Esophagus mucosa (tissue), 1 donor: ENCODE results near the gene RIMBP3B. TPM values are rescaled to one million over a fixed set of nuclear protein-coding genes. Genes with fewer than 3 reads are reported as not detected.
"Not testable (repeated sequence)": the region's sequence is repeated elsewhere in the genome, so short reads cannot be mapped to it uniquely, and the experiment has no call there.

Experiments used
- ATAC-seq: fragments of 200-7000 bp; cut with Tn5 transposase; one replicate; pipeline ENCODE4 v1.9.1; 2020
- total RNA-seq: library from RNA; stranded (reverse); gene quantifications from one replicate; pipeline ENCODE4 v1.2.4, GENCODE V29; 2023
- donor health status: DM: yes; HTN: yes; CAD: no.

RIMBP3B gene, protein sequence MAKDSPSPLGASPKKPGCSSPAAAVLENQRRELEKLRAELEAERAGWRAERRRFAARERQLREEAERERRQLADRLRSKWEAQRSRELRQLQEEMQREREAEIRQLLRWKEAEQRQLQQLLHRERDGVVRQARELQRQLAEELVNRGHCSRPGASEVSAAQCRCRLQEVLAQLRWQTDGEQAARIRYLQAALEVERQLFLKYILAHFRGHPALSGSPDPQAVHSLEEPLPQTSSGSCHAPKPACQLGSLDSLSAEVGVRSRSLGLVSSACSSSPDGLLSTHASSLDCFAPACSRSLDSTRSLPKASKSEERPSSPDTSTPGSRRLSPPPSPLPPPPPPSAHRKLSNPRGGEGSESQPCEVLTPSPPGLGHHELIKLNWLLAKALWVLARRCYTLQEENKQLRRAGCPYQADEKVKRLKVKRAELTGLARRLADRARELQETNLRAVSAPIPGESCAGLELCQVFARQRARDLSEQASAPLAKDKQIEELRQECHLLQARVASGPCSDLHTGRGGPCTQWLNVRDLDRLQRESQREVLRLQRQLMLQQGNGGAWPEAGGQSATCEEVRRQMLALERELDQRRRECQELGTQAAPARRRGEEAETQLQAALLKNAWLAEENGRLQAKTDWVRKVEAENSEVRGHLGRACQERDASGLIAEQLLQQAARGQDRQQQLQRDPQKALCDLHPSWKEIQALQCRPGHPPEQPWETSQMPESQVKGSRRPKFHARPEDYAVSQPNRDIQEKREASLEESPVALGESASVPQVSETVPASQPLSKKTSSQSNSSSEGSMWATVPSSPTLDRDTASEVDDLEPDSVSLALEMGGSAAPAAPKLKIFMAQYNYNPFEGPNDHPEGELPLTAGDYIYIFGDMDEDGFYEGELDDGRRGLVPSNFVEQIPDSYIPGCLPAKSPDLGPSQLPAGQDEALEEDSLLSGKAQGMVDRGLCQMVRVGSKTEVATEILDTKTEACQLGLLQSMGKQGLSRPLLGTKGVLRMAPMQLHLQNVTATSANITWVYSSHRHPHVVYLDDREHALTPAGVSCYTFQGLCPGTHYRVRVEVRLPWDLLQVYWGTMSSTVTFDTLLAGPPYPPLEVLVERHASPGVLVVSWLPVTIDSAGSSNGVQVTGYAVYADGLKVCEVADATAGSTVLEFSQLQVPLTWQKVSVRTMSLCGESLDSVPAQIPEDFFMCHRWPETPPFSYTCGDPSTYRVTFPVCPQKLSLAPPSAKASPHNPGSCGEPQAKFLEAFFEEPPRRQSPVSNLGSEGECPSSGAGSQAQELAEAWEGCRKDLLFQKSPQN (N-terminal part only)
- total RNA-seq, result not detected

DNA sequence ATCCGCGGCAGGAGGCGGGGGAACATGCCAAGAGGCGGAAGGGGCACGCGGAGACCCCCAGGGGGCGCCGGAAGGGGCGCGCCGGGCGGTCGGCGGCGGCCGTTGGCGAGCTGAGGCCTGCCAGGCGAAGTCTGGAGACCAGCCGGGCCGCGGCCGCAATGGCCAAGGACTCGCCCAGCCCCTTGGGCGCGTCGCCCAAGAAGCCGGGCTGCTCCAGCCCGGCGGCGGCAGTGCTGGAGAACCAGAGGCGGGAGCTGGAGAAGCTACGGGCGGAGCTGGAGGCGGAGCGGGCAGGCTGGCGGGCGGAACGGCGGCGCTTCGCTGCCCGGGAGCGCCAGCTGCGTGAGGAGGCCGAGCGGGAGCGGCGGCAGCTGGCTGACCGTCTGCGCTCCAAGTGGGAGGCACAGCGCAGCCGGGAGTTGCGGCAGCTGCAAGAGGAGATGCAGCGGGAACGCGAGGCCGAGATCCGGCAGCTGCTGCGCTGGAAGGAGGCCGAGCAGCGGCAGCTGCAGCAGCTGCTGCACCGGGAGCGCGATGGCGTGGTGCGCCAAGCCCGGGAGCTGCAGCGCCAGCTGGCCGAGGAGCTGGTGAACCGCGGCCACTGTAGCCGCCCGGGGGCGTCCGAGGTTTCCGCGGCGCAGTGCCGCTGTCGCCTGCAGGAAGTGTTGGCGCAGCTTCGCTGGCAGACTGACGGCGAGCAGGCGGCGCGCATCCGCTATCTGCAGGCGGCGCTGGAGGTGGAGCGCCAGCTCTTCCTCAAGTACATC lies at the start of gene RIMBP3B:
TSS of gene RIMBP3B (plus strand) at position 51 of the 767 bp plus-strand sequence. CDS start at position 159, 108 bp downstream.
- ATAC-seq, result peak; percentile 58

DNA sequence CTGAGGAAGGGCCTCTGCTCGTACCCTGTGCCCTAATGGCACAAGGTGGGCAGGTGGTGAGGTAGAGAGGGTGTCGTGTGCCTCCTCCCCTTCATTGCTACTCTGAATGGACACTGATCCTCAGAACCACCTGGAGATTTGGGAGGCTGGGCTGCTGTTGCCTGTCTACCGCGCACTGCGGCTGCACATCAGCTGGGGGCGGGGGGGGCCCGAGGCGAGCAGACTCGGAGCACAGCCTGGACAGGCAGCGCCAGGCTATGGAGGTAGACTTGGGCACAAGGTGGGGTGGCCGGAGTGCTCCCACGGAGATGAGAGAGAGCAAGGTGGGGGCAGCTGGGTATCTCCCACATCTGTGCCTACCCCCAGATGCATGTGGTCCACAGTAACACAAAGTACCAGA lies 26.0 kb upstream of the RIMBP3B start:
- ATAC-seq, result not testable (repeated sequence)

DNA sequence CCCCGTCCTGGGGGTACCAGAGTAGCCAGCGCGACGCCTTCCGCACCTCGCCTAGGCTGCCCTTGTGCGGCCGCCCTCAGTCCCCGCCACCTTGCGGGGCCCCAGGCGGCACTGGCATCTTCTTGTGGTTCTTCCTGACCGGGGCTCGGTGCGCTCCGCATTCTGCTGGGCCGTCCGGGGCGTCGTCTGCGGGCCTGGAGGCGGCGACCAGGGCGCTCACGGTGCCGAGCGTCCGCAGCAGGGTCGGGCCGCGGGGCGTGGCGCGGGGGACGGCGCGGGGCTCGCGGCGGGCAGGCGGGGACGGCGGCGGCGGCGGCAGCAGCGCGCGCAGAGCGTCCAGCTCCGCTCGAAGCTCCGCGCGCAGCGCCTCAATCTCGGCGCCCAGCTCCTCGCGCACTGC lies 23.0 kb upstream of the RIMBP3B start:
- ATAC-seq, result not testable (repeated sequence)

DNA sequence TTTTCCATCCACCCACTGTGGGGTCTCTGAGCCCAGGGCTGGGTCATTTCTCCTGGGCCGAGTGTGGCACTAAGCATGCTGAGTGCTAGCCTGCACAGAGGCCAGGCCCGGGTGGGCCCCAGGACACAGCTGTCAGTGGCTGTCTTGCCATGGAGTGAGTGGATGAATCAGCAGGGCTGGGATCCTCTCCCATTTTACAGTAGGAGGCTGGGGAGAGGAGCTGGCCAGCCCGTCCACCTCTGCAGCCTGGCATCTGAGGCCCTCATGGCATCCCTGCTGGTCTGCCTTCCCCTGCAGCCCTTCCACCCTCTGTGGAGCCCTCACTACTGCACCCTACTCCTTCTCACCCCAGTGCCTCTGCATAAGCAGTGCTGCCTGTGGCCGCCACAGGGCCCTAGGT lies 21.1 kb upstream of the RIMBP3B start:
- not testable (repeated sequence) for ATAC-seq

DNA sequence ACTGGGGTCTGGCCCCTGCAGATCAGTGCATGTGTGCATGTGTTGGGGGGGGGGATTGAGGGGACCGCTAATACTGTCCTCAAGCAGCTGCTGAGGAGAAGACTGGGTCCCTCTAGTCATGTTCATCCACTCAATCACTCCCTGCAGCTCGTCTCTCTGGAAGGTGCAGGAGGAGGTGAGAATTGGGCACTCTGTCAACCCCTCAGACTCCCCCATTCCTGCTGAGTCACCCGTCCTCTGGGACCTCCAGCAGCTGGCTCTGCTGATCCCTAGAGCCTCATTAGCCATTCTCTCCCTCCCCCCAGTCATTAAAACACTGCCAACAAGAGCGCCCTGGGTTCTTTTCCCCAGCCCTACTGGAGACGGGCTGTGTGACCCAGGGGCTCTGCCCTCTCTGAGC lies 20.5 kb upstream of the RIMBP3B start:
- ATAC-seq, result not testable (repeated sequence)

DNA sequence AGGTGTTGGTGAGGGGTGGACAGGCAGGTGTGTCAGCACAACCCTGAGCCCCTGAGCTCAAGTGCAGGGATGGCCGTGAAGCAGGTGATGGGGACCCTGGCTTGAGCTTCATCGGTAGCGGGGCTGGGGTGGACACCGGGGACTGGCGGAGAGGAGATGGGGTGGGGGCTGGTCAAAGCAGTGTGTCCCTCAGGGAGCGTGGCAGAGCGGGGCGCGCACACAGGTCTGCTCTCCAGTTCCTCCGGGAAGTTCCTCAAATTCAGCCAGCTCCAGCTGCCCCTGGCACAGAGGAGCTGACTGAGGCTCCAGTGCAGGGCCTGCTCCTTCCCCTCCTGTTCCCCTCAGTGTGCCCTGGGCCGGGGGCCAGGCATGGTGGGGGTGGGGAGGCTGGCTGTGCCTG lies 19.7 kb upstream of the RIMBP3B start:
- ATAC-seq, result not testable (repeated sequence)

DNA sequence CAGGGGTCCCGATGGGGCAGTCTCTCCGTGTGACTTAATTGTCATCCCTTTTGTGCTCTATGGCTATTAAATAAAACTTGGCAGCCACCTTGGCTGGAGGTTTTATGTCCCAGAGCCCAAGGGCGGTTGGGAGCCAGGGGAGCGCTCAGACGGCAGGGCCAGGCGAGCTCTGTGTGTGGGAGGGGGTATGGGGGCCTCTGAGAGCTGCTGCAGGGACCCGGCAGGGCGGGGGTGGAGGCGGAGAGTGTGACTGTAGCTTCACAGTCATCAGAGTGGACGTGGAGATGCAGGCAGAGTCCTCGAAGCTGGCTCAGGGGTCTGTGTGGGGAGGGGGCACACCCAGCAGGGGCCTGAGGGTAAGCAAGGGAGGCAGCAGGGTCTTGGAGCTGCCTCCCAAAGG lies 19.2 kb upstream of the RIMBP3B start:
- ATAC-seq, result not testable (repeated sequence)

DNA sequence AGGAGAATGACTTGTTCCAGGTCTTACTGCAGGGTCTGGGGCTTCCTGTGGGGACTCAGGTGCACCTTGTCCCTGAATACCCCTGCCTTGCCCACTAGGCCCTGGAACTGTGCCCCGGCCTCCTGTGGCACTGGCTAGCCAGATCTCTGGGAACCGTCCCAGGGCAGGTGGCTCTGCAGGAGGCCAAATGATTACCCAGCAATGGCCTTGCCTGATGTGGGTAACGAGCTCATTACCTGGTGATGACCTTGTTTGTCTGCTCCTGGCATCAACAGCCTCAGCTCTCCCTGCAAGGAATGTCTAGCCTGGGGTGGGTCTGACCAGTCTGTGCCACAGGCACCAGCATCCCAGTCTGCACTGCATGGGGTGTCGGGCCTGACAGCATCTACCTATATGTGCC lies 18.2 kb upstream of the RIMBP3B start:
- not testable (repeated sequence) for ATAC-seq

DNA sequence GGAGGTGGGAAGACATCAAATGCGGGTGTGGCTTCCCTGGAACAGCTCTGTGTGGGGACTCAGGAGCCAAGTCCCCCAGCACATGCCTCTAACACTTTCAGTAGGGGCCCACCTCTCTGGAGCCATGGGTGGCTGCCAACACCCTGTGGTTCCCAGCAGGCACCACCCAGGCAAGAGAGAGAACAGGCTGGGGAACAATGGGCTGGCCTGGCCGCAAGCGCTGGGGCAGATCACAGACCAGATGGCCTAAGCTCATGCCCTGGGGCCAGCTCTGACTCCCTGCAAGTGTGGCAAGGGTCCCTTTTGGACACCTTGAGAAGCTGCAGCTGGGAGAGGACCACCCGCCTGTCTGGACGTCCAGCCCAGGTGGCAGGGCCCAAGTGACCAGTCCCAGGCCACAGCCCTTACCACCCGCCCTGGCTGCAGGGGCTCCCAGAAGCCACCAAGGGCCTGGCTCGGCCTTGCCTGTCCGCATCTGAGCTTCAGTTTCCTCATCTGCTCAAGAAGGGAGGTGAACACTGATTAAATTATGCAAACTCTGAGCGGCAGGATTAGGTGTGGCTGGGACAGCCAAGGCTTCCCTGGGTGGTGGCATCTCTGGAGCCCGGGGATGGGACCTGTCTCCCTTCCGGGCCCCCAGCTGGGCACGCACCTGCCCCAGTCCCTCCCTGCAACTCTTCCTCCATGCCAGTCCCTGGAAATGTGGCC lies 14.8 kb upstream of the RIMBP3B start:
- not testable (repeated sequence) for ATAC-seq

DNA sequence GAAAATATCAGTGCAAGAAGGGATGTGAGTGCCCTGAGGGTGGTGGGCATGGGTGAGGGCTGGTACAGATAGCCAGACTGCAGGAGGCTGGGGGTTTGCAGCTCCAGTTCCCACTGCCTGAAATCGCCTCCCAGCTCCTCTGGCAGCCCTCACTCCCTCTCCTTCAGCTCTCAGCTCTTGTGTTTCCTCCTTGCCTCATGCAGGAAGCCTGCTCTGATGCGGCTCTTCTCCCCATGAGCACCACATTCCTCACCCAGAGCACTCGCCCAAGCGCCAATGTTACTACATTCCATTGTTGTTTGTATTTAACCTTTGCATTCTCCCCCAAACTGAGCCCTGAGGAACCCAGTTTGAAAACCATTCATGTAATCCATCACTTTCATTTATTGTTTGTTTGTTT lies 7.7 kb upstream of the RIMBP3B start:
- not testable (repeated sequence) for ATAC-seq

DNA sequence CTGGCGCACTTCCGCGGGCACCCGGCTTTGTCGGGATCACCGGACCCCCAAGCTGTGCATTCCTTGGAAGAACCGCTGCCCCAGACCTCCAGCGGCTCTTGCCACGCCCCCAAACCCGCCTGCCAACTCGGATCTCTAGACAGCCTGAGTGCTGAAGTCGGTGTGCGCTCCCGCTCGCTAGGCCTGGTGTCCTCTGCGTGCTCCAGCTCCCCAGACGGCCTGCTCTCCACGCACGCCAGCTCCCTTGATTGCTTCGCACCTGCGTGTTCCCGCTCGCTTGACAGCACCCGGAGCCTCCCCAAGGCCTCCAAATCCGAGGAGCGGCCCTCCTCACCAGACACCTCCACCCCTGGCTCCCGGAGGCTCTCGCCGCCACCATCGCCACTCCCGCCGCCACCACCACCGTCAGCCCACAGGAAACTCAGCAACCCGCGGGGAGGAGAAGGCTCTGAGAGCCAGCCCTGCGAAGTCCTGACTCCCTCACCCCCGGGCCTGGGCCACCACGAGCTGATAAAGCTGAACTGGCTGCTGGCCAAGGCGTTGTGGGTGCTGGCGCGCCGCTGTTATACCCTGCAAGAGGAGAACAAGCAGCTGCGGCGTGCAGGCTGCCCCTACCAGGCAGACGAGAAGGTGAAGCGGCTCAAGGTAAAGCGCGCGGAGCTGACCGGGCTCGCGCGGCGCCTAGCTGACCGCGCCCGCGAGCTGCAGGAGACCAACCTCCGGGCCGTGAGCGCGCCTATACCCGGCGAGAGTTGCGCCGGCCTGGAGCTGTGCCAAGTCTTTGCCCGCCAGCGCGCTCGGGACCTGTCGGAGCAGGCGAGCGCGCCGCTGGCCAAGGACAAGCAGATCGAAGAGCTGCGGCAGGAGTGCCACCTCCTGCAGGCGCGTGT lies 1.2 kb downstream of the RIMBP3B start:
- ATAC-seq, result peak; percentile 45

DNA sequence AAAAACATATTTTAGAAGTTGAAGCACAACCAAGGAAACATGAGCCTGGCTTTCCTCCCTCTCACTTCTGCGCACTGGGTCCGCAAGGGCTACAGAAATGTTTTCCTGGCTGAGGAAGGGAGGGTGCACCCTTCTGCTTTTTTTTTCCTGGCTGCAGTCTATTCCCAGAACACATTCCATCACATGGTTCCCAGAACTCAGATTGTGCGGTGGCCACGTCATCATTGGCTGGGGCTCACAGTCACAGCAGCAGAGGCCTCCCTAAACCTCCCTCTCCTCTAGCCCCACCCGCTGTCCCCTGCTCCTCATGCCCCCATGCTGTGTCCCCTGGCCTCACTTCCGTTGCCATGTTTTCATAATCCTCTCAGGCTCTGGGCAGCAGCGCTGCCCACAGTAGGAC lies 5.9 kb downstream of the RIMBP3B start:
- not testable (repeated sequence) for ATAC-seq

DNA sequence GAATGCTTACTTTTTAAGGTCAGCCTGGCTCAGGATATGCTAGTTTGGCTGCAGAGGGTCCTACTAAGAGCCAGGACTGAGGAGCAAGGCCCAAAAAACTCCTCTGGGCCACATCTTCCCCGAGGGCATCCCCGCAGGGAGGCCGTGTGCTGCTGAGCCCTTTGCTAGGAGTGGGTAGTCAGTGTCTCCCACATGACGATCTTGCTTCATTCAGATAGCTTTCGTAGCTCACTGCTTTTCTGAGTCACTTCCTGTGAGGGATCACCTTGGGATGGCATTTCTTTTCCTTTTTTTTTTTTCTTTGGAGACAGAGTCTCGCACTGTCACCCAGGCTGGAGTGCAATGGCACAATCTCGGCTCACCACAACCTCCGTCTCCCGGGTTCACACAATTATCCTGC lies 6.5 kb downstream of the RIMBP3B start:
- not testable (repeated sequence) for ATAC-seq

DNA sequence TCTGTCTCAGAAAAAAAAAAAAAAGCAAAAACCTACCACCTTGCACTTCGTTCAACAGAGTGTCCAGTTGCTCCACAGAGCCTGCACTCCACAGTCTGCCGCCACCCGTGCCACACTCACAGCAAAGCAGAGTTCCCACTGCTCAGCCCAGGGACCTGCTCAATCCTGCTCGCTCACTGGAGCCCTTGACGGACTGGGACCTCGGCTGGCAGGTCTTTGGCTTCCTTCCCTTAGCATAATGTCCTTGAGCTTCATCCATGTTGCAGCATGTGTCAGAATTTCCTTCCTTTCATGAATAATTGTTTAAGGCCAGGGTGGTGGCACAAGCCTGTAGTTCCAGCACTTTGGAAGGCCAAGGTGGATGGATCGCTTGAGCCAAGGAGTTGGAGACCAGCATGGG lies 11.1 kb downstream of the RIMBP3B start:
- ATAC-seq, result not testable (repeated sequence)

DNA sequence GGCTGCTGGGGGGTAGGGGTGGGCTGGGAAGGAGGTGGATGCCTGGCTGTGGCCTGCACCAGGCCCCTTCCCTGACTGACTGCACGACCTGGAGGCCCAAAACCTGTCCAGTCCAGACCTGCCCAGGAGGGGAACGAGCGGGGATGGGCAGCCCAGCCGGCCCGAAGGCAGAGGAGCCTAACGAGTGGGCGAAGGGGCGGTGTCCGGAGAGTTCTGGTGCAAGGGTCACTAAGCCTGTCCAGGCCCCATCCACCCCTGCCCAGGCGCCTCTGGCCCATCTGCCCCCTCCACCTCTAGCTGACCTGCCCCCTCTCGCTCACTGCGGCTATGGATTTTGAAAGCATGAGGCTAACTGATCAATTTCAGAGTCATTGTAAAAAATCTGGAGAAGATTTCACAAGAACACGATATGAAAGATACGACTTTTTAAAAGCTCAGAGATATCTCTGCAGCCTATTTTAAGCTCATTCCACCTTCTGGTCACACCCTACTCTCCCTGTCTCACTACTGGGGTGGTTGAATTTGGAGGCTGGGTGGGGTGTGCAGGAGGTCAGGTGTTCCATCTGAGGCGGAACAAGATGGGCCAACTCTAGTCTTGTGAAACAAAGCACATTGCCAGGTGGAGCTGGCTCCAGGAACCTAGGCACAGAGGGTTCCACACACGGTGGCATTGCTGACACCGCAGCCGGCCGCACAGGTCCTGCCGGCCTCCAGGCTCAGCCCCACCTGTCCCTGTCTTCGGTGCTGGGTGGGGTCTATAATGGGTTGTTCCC lies 17.8 kb downstream of the RIMBP3B start:
- ATAC-seq, result peak; percentile 69

DNA sequence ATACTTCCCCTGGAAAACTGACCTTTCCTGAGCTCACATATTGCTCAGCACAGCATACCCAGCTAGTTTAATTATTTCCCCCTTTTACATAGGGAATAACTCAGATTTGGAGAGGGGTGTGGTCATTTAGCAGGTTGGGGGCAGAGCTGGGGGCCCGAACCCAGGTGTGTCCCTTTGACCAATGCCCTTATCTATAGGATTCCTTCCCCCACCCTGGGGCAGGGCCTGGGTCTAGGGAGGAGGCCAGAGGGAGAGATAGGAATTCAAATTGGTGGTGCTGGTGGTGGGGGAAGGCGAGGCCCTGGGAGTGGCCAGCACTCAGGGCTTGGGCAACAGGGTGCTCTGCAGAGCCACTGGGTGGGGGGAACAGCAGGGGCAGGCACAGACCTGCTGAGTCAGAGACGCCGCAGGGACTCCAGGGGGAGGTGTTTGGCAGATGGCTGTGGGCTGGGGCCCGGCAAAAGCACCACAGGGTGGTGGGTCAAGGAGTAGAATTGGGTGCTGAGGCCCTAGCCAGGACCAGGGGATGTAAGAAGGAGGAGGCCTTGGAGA lies 19.3 kb downstream of the RIMBP3B start:
- peak; percentile 26 for ATAC-seq

DNA sequence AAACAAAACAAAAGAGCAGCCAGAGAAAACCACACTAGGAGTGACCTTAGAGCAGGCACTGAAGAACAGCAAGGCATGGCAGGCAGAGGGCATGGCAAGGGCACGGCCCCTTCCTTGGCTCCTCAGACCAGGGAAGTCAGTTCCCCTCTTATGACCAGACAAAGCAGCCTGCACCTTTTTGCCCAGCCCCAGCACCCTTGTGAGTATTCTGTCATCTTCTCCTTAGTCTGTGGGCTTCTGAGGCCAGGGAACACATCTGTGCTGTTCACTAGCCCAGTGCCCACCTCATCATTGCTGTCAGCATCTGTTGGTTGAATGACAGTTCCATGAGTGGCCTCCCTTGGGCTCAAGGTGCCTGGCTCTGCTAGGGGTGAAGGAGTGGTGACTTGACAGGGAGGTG lies 23.6 kb downstream of the RIMBP3B start:
- ATAC-seq, result peak; percentile 9

DNA sequence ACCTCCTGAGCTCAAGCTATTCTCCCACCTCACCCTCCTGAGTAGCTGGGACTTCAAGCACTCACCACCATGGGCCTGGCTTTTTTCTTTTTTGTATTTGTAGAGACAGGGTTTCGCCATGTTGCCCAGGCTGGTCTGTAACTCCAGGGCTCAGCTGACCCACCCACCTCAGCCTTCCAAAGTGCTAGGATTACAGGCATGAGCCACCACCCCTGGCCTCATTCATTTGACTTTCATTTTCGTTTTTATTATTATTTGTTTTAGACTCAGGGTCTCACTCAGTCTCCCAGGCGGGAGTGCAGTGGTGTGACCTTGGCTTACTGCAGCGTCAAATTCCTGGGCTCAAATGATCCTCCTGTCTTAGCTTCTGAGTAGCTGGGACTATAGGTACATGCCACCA lies 24.2 kb downstream of the RIMBP3B start:
- ATAC-seq, result not testable (repeated sequence)

DNA sequence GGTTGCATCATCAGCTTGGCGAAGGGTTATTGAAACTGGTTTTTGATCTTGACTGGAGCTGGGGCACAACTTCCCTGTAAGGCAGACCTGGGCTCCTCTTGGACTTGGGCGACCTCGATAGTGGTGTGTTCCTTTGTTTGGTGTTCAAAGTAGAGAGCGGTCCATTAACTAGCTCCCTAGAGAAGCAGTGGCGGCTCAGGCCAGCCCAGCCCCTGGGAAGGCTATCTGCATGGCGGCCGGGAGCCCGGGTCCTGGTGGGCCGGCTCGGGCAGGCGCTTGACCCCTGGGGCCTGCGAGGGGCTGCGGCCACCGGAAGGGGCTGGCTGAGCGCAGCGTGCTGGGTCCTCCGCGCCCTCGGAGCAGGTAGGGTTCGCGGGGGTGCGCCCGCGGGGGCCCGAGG lies 32.8 kb downstream of the RIMBP3B start:
- peak; percentile 24 for ATAC-seq
